Activated naive CD8-positive, alpha-beta T cell treated with anti-CD3 and anti-CD28 coated beads, Interleukin-2, amount 50 U/mL, for 24 hours (primary cell): Measurements from ENCODE around the gene PRAMEF12.
A peak's percentile ranks its signal among the peaks of the same experiment; 100 is the strongest.
"Not testable (repeated sequence)": the region's sequence is repeated elsewhere in the genome, so short reads cannot be mapped to it uniquely, and the experiment has no call there.

Experiments
- ATAC-seq: fragments of 150-1000 bp; cut with Tn5 transposase; one replicate; pipeline ENCODE4 v1.10.0; 2021
- DNase-seq: peaks from one replicate; pipeline ENCODE4 v3.0.0; 2021
- H3K27ac Mint-ChIP-seq: one replicate; pipeline ENCODE4 v1.8.0; 2021; ENCODE audit warnings: mild to moderate bottlenecking, mixed read lengths
- H3K27me3 Mint-ChIP-seq: one replicate; pipeline ENCODE4 v1.8.0; 2021; ENCODE audit warnings: mixed read lengths
- H3K36me3 Mint-ChIP-seq: one replicate; pipeline ENCODE4 v1.8.0; 2021; ENCODE audit warnings: low read depth, mixed read lengths
- H3K4me1 Mint-ChIP-seq: one replicate; pipeline ENCODE4 v1.8.0; 2021; ENCODE audit warnings: mixed read lengths
- H3K4me3 Mint-ChIP-seq: one replicate; pipeline ENCODE4 v1.8.0; 2021; ENCODE audit warnings: mild to moderate bottlenecking, moderate library complexity, mixed read lengths
- H3K9me3 Mint-ChIP-seq: one replicate; pipeline ENCODE4 v1.8.0; 2021; ENCODE audit warnings: mixed read lengths

The PRAMEF12 gene

GRCh38 chr1:12773438-12773837 is at the start of gene PRAMEF12:
PRAMEF12 (plus strand) TSS chr1:12773738; CDS start chr1:12774868, 1,130 bp downstream.
- H3K27ac Mint-ChIP-seq, result no peak within 1 kb of the TSS
- no peaks in the 10 kb centered on the region for H3K9me3 Mint-ChIP-seq
- peaks cover 13% of the 10 kb centered on the region for H3K27me3 Mint-ChIP-seq
- no peak within 1 kb of the TSS for H3K4me3 Mint-ChIP-seq
- H3K4me1 Mint-ChIP-seq, result no peaks in the 10 kb centered on the region
- no peaks in the 10 kb centered on the region for H3K36me3 Mint-ChIP-seq
- DNase-seq (no peak), ATAC-seq (no peak)

- peaks cover 11% of the 10 kb centered on the region for H3K9me3 Mint-ChIP-seq
- H3K27ac Mint-ChIP-seq, result no peak overlapping the region
- H3K27me3 Mint-ChIP-seq, result peaks cover 24% of the 10 kb centered on the region
- ATAC-seq (no peak), DNase-seq (no peak)
- H3K4me3 Mint-ChIP-seq, result no peak overlapping the region
- no peaks in the 10 kb centered on the region for H3K36me3 Mint-ChIP-seq
- no peaks in the 10 kb centered on the region for H3K4me1 Mint-ChIP-seq
These were observed 45.1 kb upstream of the PRAMEF12 start for GRCh38 chr1:12728391-12728790.

GRCh38 chr1:12730156-12730555 is 43.4 kb upstream of the PRAMEF12 start:
- Mint-ChIP-seq H3K9me3 (peaks cover 11% of the 10 kb centered on the region), H3K27ac (no peak overlapping the region), H3K4me3 (no peak overlapping the region), H3K4me1 (no peaks in the 10 kb centered on the region), H3K36me3 (no peaks in the 10 kb centered on the region), H3K27me3 (peaks cover 29% of the 10 kb centered on the region)
- ATAC-seq (no peak), DNase-seq (no peak)

GRCh38 chr1:12731084-12731483 is 42.5 kb upstream of the PRAMEF12 start:
- not testable (repeated sequence) for DNase-seq, H3K4me1 Mint-ChIP-seq, ATAC-seq, H3K27ac Mint-ChIP-seq, H3K36me3 Mint-ChIP-seq, H3K4me3 Mint-ChIP-seq
- Mint-ChIP-seq H3K9me3 (peaks cover 15% of the 10 kb centered on the region), H3K27me3 (peaks cover 32% of the 10 kb centered on the region)

- Mint-ChIP-seq H3K27me3 (peaks cover 40% of the 10 kb centered on the region), H3K4me1 (no peaks in the 10 kb centered on the region), H3K4me3 (no peak overlapping the region), H3K27ac (no peak overlapping the region), H3K9me3 (peaks cover 18% of the 10 kb centered on the region), H3K36me3 (no peaks in the 10 kb centered on the region)
- DNase-seq, result no peak
- ATAC-seq, result no peak
These were observed 38.9 kb upstream of the PRAMEF12 start for GRCh38 chr1:12734651-12735050.

GRCh38 chr1:12738934-12739333 is 34.6 kb upstream of the PRAMEF12 start:
- Mint-ChIP-seq H3K27ac (no peak overlapping the region), H3K36me3 (no peaks in the 10 kb centered on the region)

GRCh38 chr1:12739613-12740012 is 33.9 kb upstream of the PRAMEF12 start:
- no peak overlapping the region for H3K27ac Mint-ChIP-seq
- no peaks in the 10 kb centered on the region for H3K36me3 Mint-ChIP-seq
- no peak overlapping the region for H3K4me3 Mint-ChIP-seq
- ATAC-seq, result no peak
- H3K4me1 Mint-ChIP-seq, result no peaks in the 10 kb centered on the region
- peaks cover 15% of the 10 kb centered on the region for H3K9me3 Mint-ChIP-seq
- no peak for DNase-seq
- peaks cover 40% of the 10 kb centered on the region for H3K27me3 Mint-ChIP-seq

More at GRCh38 chr1:12738934-12739333, 34.6 kb upstream of the PRAMEF12 start:
- H3K9me3 Mint-ChIP-seq, result peaks cover 15% of the 10 kb centered on the region
- ATAC-seq (no peak), DNase-seq (no peak)
- no peaks in the 10 kb centered on the region for H3K4me1 Mint-ChIP-seq
- H3K4me3 Mint-ChIP-seq, result no peak overlapping the region
- peaks cover 37% of the 10 kb centered on the region for H3K27me3 Mint-ChIP-seq

- Mint-ChIP-seq H3K4me1 (no peaks in the 10 kb centered on the region), H3K27ac (no peak overlapping the region), H3K36me3 (no peaks in the 10 kb centered on the region), H3K4me3 (no peak overlapping the region), H3K27me3 (peaks cover 33% of the 10 kb centered on the region), H3K9me3 (peaks cover 2% of the 10 kb centered on the region)
- DNase-seq, result no peak
- ATAC-seq, result no peak
These were observed 31.6 kb upstream of the PRAMEF12 start for GRCh38 chr1:12741946-12742345.

GRCh38 chr1:12745126-12745991 is 28.2 kb upstream of the PRAMEF12 start:
- ATAC-seq, result no peak
- peaks cover 19% of the 10 kb centered on the region for H3K9me3 Mint-ChIP-seq
- H3K4me3 Mint-ChIP-seq, result no peak overlapping the region
- no peak for DNase-seq
- H3K27ac Mint-ChIP-seq, result no peak overlapping the region
- no peaks in the 10 kb centered on the region for H3K4me1 Mint-ChIP-seq
- H3K27me3 Mint-ChIP-seq, result peaks cover 33% of the 10 kb centered on the region
- H3K36me3 Mint-ChIP-seq, result no peaks in the 10 kb centered on the region

- peaks cover 19% of the 10 kb centered on the region for H3K9me3 Mint-ChIP-seq
- H3K4me1 Mint-ChIP-seq, result no peaks in the 10 kb centered on the region
- peak; percentile 24 for ATAC-seq
- H3K27me3 Mint-ChIP-seq, result peaks cover 38% of the 10 kb centered on the region
- no peak within 1 kb of the TSS for H3K27ac Mint-ChIP-seq
- no peak for DNase-seq
- no peaks in the 10 kb centered on the region for H3K36me3 Mint-ChIP-seq
- no peak within 1 kb of the TSS for H3K4me3 Mint-ChIP-seq
These were observed 27.6 kb upstream of the PRAMEF12 start, which contains the start of gene CFAP107 for GRCh38 chr1:12745992-12746323. CFAP107 (plus strand) TSS chr1:12746200; CDS start chr1:12746431, 231 bp downstream.

GRCh38 chr1:12748778-12749355 is 24.7 kb upstream of the PRAMEF12 start:
- Mint-ChIP-seq H3K27me3 (peaks cover 35% of the 10 kb centered on the region), H3K4me1 (no peaks in the 10 kb centered on the region)

GRCh38 chr1:12754738-12755137 is 18.8 kb upstream of the PRAMEF12 start:
- H3K4me1 Mint-ChIP-seq, result no peaks in the 10 kb centered on the region
- peaks cover 22% of the 10 kb centered on the region for H3K27me3 Mint-ChIP-seq
- DNase-seq (no peak), ATAC-seq (no peak)
- no peaks in the 10 kb centered on the region for H3K36me3 Mint-ChIP-seq
- H3K9me3 Mint-ChIP-seq, result no peaks in the 10 kb centered on the region
- no peak overlapping the region for H3K27ac Mint-ChIP-seq
- no peak overlapping the region for H3K4me3 Mint-ChIP-seq

More at GRCh38 chr1:12748778-12749355, 24.7 kb upstream of the PRAMEF12 start:
- Mint-ChIP-seq H3K27ac (no peak overlapping the region), H3K9me3 (peaks cover 19% of the 10 kb centered on the region), H3K4me3 (no peak overlapping the region), H3K36me3 (no peaks in the 10 kb centered on the region)
- ATAC-seq (no peak), DNase-seq (no peak)

GRCh38 chr1:12756273-12756672 is 17.3 kb upstream of the PRAMEF12 start:
- Mint-ChIP-seq H3K4me3 (no peak overlapping the region), H3K36me3 (no peaks in the 10 kb centered on the region), H3K9me3 (no peaks in the 10 kb centered on the region)

GRCh38 chr1:12756768-12757413 is 16.6 kb upstream of the PRAMEF12 start:
- Mint-ChIP-seq H3K4me1 (no peaks in the 10 kb centered on the region), H3K27ac (no peak overlapping the region), H3K4me3 (no peak overlapping the region), H3K27me3 (peaks cover 16% of the 10 kb centered on the region), H3K9me3 (no peaks in the 10 kb centered on the region), H3K36me3 (no peaks in the 10 kb centered on the region)
- ATAC-seq (no peak), DNase-seq (no peak)

More at GRCh38 chr1:12756273-12756672, 17.3 kb upstream of the PRAMEF12 start:
- Mint-ChIP-seq H3K27ac (no peak overlapping the region), H3K4me1 (no peaks in the 10 kb centered on the region), H3K27me3 (peaks cover 16% of the 10 kb centered on the region)
- DNase-seq (no peak), ATAC-seq (no peak)

GRCh38 chr1:12757836-12758235 is 15.7 kb upstream of the PRAMEF12 start:
- peaks cover 15% of the 10 kb centered on the region for H3K27me3 Mint-ChIP-seq
- ATAC-seq (no peak), DNase-seq (no peak)
- no peaks in the 10 kb centered on the region for H3K9me3 Mint-ChIP-seq
- H3K36me3 Mint-ChIP-seq, result no peaks in the 10 kb centered on the region
- H3K4me3 Mint-ChIP-seq, result no peak overlapping the region
- no peak overlapping the region for H3K27ac Mint-ChIP-seq
- no peaks in the 10 kb centered on the region for H3K4me1 Mint-ChIP-seq
